Stimulated activated CD4-positive, alpha-beta T cell treated with anti-CD3 and anti-CD28 coated beads, Interleukin-15, amount 100 ng/mL, for 24 hours (primary cell): ENCODE data around the gene SMC3.
A peak's percentile ranks its signal among the peaks of the same experiment; 100 is the strongest.

Experiments used
- DNase-seq: peaks from one replicate; pipeline ENCODE4 v3.0.0-alpha.2; 2020

SMC3 gene

GRCh38 chr10:110648692-110649346, 81.3 kb downstream of the SMC3 start:
- no peak for DNase-seq

- no peak for DNase-seq
Observed at GRCh38 chr10:110649347-110650264, 82.1 kb downstream of the SMC3 start.

GRCh38 chr10:110650265-110650668, 82.8 kb downstream of the SMC3 start:
- no peak for DNase-seq

DNA sequence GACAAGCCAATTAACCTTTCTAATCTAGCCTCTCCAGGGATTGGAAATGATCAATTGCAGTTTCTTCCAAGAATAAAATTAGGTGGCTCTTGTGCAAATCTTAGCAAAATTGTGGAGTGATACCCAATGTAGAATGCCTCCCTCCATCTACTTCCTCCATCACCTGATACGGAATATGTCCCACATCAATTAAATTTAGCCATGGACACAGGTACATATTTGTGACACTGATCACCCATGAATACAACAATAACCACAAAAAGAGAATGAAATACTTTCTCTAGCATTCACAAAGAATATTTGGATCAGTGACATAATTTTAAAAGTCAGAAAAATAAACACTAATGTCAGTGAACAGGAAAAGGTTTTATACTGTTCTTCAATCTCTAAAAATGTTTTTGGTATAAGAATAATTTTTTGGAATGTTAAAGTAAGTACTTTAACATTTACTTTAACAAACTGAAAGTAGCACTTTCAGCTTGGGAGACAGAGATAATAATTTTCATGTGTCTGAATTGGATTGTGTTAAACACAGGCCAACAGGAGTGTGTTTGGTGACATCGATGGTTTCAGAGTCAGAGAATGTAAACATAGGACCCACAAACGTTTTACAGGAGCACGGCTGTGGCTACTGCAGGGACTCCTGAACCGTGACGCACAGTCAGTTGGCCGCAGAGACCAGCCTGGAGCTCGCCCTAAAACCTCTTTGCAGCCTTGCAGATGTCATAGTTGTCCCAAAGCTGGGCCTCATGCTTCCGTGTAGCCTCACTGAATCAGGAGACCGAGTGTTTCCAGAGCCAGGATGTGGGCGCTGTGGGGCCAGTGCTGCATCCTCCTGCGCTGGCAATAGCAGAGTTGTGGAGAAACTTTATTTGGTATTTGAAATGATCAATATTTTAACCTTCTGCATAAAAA, 83.8 kb downstream of the SMC3 start:
- DNase-seq: peak; percentile 29

DNA sequence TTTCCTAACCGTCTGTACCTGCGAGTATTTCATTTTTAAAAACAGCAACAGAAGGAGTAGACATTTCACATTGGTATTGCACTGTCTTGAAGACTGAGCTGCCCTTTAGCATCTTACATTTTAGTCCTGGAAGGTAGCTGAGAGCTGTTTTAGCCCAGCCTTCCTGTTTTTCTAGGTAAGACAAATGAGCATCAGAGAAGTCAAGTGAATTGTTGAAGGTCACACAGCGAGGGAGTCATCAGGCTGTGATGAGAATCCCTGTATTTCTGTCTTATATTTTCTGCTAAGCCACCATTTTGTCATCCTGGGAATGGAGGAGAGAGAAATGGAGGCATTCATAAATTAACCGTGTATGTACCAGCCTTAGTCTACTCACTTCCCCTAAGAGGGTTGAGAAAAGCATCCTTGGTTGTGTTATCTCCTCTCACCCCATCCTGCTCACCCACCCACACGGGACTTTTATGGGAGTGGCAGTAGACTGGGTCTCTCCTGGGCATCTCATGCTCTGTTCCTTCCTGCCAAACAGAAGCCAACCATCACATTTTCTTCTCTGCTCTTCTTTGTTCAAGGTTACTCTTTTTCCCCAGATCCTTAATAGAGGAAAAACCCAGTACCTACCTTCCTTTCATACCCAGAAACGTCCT, 85.1 kb downstream of the SMC3 start:
- no peak for DNase-seq
